Measurements from ENCODE around the gene PHACTR3. TPM values are rescaled to one million over a fixed set of nuclear protein-coding genes. Genes with fewer than 3 reads are reported as not detected.

PHACTR3 gene
- total RNA-seq, 5 donors from 2014 or later (not counting 1 experiment from before 2014, with no cell fraction given): not detected

DNA sequence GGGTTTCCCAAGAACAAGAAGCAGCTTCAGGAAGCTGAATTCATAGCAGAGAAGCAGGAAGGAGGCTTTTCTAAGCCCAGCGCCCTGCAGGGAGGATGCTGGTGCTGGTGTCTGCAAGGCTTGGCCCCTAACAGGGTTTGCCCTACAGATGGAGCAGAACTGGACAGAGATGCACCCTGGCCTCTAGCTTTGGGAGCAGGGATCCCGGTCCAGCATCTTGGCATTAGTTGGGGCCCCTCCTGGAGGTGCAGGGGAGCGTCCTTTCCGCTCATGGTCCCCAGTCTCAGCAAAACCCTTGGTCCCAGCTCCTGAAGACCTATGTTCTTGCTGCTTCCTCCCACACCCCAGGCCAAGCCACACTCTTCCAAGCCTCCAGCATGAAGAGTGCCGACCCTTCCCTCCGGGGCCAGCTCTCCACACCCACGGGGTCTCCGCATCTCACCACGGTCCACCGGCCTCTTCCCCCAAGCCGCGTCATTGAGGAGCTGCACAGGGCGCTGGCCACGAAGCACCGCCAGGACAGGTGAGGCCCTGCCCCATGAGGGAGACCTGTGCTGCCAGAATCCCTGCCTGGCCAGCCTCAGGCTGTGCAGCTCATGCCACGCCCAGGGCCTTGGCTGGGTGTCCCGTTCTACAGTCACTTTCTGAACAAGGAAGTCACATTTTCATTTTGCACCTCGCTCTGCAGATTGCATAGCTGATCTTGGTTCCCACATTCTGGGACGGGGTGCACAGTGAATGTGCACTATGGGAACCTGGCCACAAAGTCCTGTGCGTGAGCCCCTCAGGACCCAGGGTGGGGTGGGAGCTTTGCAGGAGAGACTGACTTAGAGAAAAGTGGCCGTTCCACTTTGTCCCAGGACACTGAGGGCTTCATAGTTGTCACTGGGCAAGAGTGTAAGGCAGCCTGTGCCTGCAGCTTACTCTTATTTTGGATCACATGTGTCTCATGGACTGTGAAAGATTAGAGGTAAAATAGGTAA, 168.9 kb downstream of the PHACTR3 start:
- no peaks in the 10 kb centered on the region for H3K36me3 ChIP-seq (ENCODE audit: control insufficient read depth in 2 of 2, extremely low read depth in 1 of 2, insufficient read depth in 1 of 2, low read length in 1 of 2)
- no peak overlapping the region for H3K4me3 ChIP-seq (ENCODE audit: control insufficient read depth in 1 of 2, extremely low read depth in 1 of 2, low read length in 1 of 2)
- peak in 1 of 35 experiments; percentile 7 for DNase-seq
- Mint-ChIP-seq H3K27ac (no peak overlapping the region), H3K27me3 (peaks cover 0 to 5% of the 10 kb centered on the region in 2 donors), H3K4me3 (no peak overlapping the region), H3K36me3 (no peaks in the 10 kb centered on the region), H3K4me1 (no peaks in the 10 kb centered on the region), H3K9me3 (no peaks in the 10 kb centered on the region)
- H3K9me3 ChIP-seq: no peaks in the 10 kb centered on the region
- ChIA-PET POLR2A (no interaction called here), CTCF (no interaction called here)
- H3K4me1 ChIP-seq (ENCODE audit: control insufficient read depth in 1 of 2, extremely low read depth in 1 of 2, insufficient read depth in 2 of 2, low read length in 2 of 2): no peaks in the 10 kb centered on the region
- no peak overlapping the region for H3K27ac ChIP-seq (ENCODE audit: low read length)
- peaks cover 0 to 17% of the 10 kb centered on the region in 2 experiments for H3K27me3 ChIP-seq (replicated peaks in 1 of 2; ENCODE audit: control insufficient read depth in 2 of 2, extremely low read depth in 1 of 2, insufficient read depth in 2 of 2, low read length in 1 of 2)
- no peak for ATAC-seq (replicated peaks in 1 of 4)
- 78% methylated on average over 20 of the region's 21 CpGs for WGBS (ENCODE audit: insufficient coverage)

DNA sequence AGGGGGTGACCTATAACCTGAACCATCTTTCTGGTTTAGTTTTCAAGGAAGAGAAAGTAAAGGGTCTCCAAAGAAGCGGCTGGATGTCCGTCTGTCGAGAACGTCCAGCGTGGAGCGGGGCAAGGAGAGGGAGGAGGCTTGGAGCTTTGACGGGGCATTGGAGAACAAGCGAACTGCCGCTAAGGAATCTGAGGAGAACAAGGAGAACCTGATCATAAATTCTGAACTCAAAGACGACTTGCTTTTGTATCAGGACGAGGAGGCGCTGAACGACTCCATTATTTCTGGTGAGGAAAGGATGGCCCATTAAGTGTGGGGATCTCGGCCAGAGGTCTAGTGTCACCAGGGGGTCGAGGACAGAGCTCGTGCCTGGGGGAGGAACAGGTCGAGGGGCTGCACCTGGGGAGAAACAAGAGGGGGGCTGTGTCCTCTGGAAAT, 169.9 kb downstream of the PHACTR3 start:
- POLR2A ChIA-PET: no interaction called here
- H3K27ac Mint-ChIP-seq: no peak overlapping the region
- ATAC-seq (replicated peaks in 1 of 4): no peak
- CTCF ChIA-PET: no interaction called here
- DNase-seq: peak in 1 of 35 experiments; percentile 5
- no peaks in the 10 kb centered on the region for H3K36me3 Mint-ChIP-seq
- H3K4me3 Mint-ChIP-seq: no peak overlapping the region
- Histone ChIP-seq H3K4me3 (ENCODE audit: control insufficient read depth in 1 of 2, extremely low read depth in 1 of 2, low read length in 1 of 2) (no peak overlapping the region), H3K9me3 (no peaks in the 10 kb centered on the region), H3K27ac (ENCODE audit: low read length) (no peak overlapping the region), H3K36me3 (ENCODE audit: control insufficient read depth in 2 of 2, extremely low read depth in 1 of 2, insufficient read depth in 1 of 2, low read length in 1 of 2) (no peaks in the 10 kb centered on the region), H3K4me1 (ENCODE audit: control insufficient read depth in 1 of 2, extremely low read depth in 1 of 2, insufficient read depth in 2 of 2, low read length in 2 of 2) (no peaks in the 10 kb centered on the region), H3K27me3 (replicated peaks in 1 of 2; ENCODE audit: control insufficient read depth in 2 of 2, extremely low read depth in 1 of 2, insufficient read depth in 2 of 2, low read length in 1 of 2) (peaks cover 0 to 10% of the 10 kb centered on the region in 2 experiments)
- peaks cover 0 to 5% of the 10 kb centered on the region in 2 donors for H3K27me3 Mint-ChIP-seq
- H3K4me1 Mint-ChIP-seq: no peaks in the 10 kb centered on the region
- 81% methylated on average over 17 of the region's 17 CpGs for whole genome bisulfite sequencing (ENCODE audit: insufficient coverage)
- H3K9me3 Mint-ChIP-seq: no peaks in the 10 kb centered on the region

DNA sequence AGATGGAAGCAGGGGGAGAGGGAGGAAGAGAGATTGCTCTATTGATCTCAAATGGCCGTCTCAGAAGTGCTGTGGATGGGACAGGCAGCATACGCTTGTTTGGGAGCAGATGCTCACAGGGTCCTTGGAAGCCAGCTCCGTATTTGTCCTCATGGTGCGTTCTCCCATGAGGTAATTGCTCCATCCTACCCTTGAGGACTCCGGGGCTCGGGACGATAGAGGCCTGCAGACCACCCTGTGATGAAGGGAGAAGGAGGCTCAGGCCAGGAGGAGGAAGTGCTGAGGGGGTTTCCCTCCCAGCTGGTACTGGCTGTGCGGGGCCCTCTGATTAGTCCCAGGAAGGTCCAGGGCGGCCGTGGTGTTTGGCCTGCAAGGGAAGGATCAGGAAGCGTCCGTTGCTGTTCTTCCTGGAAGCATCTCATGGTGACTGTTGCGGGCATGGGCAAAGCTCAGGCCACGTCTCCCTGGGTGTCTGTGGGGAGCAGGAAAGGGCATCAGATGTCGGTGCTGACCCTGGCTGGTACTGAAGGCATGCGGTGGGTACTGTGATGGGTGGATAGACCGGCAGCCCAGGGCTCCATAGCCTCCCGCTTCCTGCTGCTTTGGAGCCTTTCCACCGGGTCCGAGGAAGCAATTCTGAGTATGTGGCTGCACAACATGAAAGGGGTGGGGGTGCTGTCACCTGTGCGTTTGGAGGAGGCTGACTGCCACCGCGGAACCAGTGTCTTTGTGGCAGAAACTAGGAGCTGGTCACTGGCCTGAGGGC, 170.8 kb downstream of the PHACTR3 start:
- no peaks in the 10 kb centered on the region for H3K4me1 ChIP-seq (ENCODE audit: control insufficient read depth in 1 of 2, extremely low read depth in 1 of 2, insufficient read depth in 2 of 2, low read length in 2 of 2)
- H3K4me3 ChIP-seq (ENCODE audit: control insufficient read depth in 1 of 2, extremely low read depth in 1 of 2, low read length in 1 of 2): no peak overlapping the region
- CTCF ChIA-PET: no interaction called here
- H3K9me3 Mint-ChIP-seq: no peaks in the 10 kb centered on the region
- ATAC-seq (replicated peaks in 1 of 4) (no peak), DNase-seq (peak in 1 of 35 experiments; percentile 17)
- H3K9me3 ChIP-seq: no peaks in the 10 kb centered on the region
- H3K36me3 ChIP-seq (ENCODE audit: control insufficient read depth in 2 of 2, extremely low read depth in 1 of 2, insufficient read depth in 1 of 2, low read length in 1 of 2): no peaks in the 10 kb centered on the region
- H3K27me3 ChIP-seq (replicated peaks in 1 of 2; ENCODE audit: control insufficient read depth in 2 of 2, extremely low read depth in 1 of 2, insufficient read depth in 2 of 2, low read length in 1 of 2): peaks cover 0 to 10% of the 10 kb centered on the region in 2 experiments
- no peaks in the 10 kb centered on the region for H3K4me1 Mint-ChIP-seq
- POLR2A ChIA-PET: no interaction called here
- no peak overlapping the region for H3K27ac Mint-ChIP-seq
- H3K27ac ChIP-seq (ENCODE audit: low read length): no peak overlapping the region
- H3K27me3 Mint-ChIP-seq: peaks cover 0 to 5% of the 10 kb centered on the region in 2 donors
- no peak overlapping the region for H3K4me3 Mint-ChIP-seq
- 76% methylated on average over 23 of the region's 23 CpGs for WGBS (ENCODE audit: insufficient coverage)
- H3K36me3 Mint-ChIP-seq: no peaks in the 10 kb centered on the region

DNA sequence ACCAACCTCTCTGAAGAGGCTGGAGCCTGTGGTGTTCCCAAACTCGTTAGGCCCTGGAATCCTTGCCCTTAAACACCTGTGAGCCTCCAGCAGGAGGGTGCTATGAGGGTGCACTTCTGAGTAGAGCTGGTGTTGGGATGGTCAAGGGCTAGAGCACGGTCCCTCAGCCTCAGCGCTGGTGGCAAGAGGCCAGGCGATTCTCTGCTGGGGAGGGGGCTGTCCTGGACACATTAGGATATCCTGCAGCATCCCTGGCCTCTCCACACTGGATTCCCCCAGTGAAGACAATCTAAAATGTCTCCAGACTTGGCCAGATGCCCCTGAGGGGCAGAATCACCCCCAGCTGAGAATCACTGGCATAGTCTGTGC, 171.3 kb downstream of the PHACTR3 start:
- no peak overlapping the region for H3K27ac ChIP-seq (ENCODE audit: low read length)
- H3K4me1 Mint-ChIP-seq: no peaks in the 10 kb centered on the region
- 0% methylated on average over 1 of the region's 4 CpGs for WGBS (ENCODE audit: insufficient coverage)

DNA sequence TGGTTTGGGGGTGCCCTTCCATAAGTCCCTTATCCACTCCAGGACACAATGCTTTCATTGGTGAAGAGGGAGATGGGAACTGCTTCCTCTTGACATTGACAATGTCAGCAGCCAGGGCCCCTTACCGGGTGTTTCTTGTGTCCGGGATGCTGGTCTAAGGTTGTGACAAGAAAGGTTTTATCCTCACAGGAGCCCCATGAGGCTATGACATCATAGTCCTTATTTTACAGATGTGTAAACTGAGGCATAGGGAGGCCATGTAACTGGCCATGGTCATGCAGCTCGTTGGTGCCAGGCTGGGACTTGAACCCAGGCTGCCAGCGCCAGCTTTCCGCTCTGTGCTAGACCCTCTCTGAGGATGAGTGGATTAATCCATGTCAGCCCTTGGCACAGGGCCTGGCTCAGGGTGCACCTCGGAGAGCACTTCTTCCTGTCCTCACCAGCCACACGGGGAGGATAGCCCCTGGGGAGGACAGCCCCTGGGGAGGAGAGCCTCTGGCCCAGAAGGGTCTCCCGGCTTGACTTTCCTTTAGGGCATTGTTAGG, 171.8 kb downstream of the PHACTR3 start:
- no peak for ATAC-seq (replicated peaks in 1 of 4)
- Histone ChIP-seq H3K27me3 (replicated peaks in 1 of 2; ENCODE audit: control insufficient read depth in 2 of 2, extremely low read depth in 1 of 2, insufficient read depth in 2 of 2, low read length in 1 of 2) (peaks cover 0 to 8% of the 10 kb centered on the region in 2 experiments), H3K4me1 (ENCODE audit: control insufficient read depth in 1 of 2, extremely low read depth in 1 of 2, insufficient read depth in 2 of 2, low read length in 2 of 2) (no peaks in the 10 kb centered on the region), H3K4me3 (ENCODE audit: control insufficient read depth in 1 of 2, extremely low read depth in 1 of 2, low read length in 1 of 2) (no peak overlapping the region), H3K36me3 (ENCODE audit: control insufficient read depth in 2 of 2, extremely low read depth in 1 of 2, insufficient read depth in 1 of 2, low read length in 1 of 2) (no peaks in the 10 kb centered on the region), H3K27ac (ENCODE audit: low read length) (no peak overlapping the region), H3K9me3 (no peaks in the 10 kb centered on the region)
- Mint-ChIP-seq H3K4me1 (no peaks in the 10 kb centered on the region), H3K4me3 (no peak overlapping the region), H3K27me3 (peaks cover 0 to 5% of the 10 kb centered on the region in 2 donors), H3K36me3 (no peaks in the 10 kb centered on the region), H3K9me3 (no peaks in the 10 kb centered on the region), H3K27ac (no peak overlapping the region)
- ChIA-PET CTCF (no interaction called here), POLR2A (no interaction called here)
- WGBS (ENCODE audit: insufficient coverage): 65% methylated on average over 7 of the region's 8 CpGs
- peak in 1 of 35 experiments; percentile 18 for DNase-seq

More for the DNA sequence above, 171.3 kb downstream of the PHACTR3 start:
- Histone ChIP-seq H3K27me3 (replicated peaks in 1 of 2; ENCODE audit: control insufficient read depth in 2 of 2, extremely low read depth in 1 of 2, insufficient read depth in 2 of 2, low read length in 1 of 2) (peaks cover 0 to 10% of the 10 kb centered on the region in 2 experiments), H3K36me3 (ENCODE audit: control insufficient read depth in 2 of 2, extremely low read depth in 1 of 2, insufficient read depth in 1 of 2, low read length in 1 of 2) (no peaks in the 10 kb centered on the region), H3K4me3 (ENCODE audit: control insufficient read depth in 1 of 2, extremely low read depth in 1 of 2, low read length in 1 of 2) (no peak overlapping the region), H3K4me1 (ENCODE audit: control insufficient read depth in 1 of 2, extremely low read depth in 1 of 2, insufficient read depth in 2 of 2, low read length in 2 of 2) (no peaks in the 10 kb centered on the region), H3K9me3 (no peaks in the 10 kb centered on the region)
- no peak overlapping the region for H3K4me3 Mint-ChIP-seq
- CTCF ChIA-PET: no interaction called here
- POLR2A ChIA-PET: no interaction called here
- H3K36me3 Mint-ChIP-seq: no peaks in the 10 kb centered on the region
- H3K9me3 Mint-ChIP-seq: no peaks in the 10 kb centered on the region
- peak in 1 of 35 experiments; percentile 5 for DNase-seq
- H3K27me3 Mint-ChIP-seq: peaks cover 0 to 5% of the 10 kb centered on the region in 2 donors
- ATAC-seq (replicated peaks in 1 of 4): no peak
- H3K27ac Mint-ChIP-seq: no peak overlapping the region

DNA sequence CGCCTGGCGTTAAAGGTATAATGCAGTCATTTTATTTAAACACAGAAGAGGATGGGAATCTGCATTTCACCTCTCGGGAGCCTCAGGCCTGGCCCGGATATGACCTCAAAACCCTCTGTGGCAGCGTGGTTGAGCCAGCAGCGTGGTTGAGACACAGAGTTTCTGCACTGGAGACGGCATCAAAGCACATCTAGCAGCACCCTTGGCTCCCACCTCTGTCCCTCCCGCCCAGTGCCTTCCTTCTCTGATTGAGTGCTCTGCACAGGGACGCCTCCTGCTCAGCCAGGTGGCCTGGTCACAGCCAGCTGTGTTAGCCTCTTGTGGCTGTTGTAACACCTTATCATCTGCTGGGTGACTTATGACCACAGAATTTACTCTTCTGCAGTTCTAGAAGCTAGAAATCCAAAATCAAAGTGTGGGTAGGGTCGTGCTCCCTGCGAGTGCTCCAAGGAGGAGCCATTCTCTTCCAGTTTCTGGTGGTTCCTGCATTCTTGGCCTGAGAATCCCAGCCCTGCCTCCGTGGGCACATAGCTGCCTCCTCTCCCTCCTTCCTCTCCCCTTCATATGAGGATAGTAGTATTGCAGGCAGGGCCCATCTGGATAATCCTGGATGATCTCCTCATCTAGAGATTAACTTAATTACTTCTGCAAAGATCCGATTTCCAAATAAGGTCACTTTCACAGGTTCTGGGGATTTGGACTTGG, 172.4 kb downstream of the PHACTR3 start:
- CTCF ChIA-PET: interaction anchor here in 1 of 2 donors (0.6 kb wide), 1 partner anchor 347 kb away, joined by 3 read pairs; no protein-coding TSS in a partner anchor
- no peaks in the 10 kb centered on the region for H3K36me3 ChIP-seq (ENCODE audit: control insufficient read depth in 2 of 2, extremely low read depth in 1 of 2, insufficient read depth in 1 of 2, low read length in 1 of 2)
- H3K4me3 ChIP-seq (ENCODE audit: control insufficient read depth in 1 of 2, extremely low read depth in 1 of 2, low read length in 1 of 2): no peak overlapping the region
- H3K4me1 ChIP-seq (ENCODE audit: control insufficient read depth in 1 of 2, extremely low read depth in 1 of 2, insufficient read depth in 2 of 2, low read length in 2 of 2): no peaks in the 10 kb centered on the region
- POLR2A ChIA-PET: no interaction called here
- no peak overlapping the region for H3K27ac Mint-ChIP-seq
- 66% methylated on average over 7 of the region's 13 CpGs for WGBS (ENCODE audit: insufficient coverage)
- no peaks in the 10 kb centered on the region for H3K9me3 Mint-ChIP-seq
- DNase-seq (peak in 1 of 35 experiments; percentile 11), ATAC-seq (replicated peaks in 1 of 4) (no peak)
- no peaks in the 10 kb centered on the region for H3K4me1 Mint-ChIP-seq
- no peaks in the 10 kb centered on the region for H3K9me3 ChIP-seq
- no peaks in the 10 kb centered on the region for H3K36me3 Mint-ChIP-seq
- H3K27ac ChIP-seq (ENCODE audit: low read length): no peak overlapping the region
- H3K27me3 Mint-ChIP-seq: peaks cover 0 to 1% of the 10 kb centered on the region in 2 donors
- peaks cover 0 to 6% of the 10 kb centered on the region in 2 experiments for H3K27me3 ChIP-seq (replicated peaks in 1 of 2; ENCODE audit: control insufficient read depth in 2 of 2, extremely low read depth in 1 of 2, insufficient read depth in 2 of 2, low read length in 1 of 2)
- no peak overlapping the region for H3K4me3 Mint-ChIP-seq
